Measurements from ENCODE around the gene IRF2. TPM values are rescaled to one million over a fixed set of nuclear protein-coding genes. Genes with fewer than 3 reads are reported as not detected.
A peak's percentile ranks its signal among the peaks of the same experiment; 100 is the strongest.

IRF2 gene
- total RNA-seq, 1 donor from 2014 or later: 44.0 TPM

DNA sequence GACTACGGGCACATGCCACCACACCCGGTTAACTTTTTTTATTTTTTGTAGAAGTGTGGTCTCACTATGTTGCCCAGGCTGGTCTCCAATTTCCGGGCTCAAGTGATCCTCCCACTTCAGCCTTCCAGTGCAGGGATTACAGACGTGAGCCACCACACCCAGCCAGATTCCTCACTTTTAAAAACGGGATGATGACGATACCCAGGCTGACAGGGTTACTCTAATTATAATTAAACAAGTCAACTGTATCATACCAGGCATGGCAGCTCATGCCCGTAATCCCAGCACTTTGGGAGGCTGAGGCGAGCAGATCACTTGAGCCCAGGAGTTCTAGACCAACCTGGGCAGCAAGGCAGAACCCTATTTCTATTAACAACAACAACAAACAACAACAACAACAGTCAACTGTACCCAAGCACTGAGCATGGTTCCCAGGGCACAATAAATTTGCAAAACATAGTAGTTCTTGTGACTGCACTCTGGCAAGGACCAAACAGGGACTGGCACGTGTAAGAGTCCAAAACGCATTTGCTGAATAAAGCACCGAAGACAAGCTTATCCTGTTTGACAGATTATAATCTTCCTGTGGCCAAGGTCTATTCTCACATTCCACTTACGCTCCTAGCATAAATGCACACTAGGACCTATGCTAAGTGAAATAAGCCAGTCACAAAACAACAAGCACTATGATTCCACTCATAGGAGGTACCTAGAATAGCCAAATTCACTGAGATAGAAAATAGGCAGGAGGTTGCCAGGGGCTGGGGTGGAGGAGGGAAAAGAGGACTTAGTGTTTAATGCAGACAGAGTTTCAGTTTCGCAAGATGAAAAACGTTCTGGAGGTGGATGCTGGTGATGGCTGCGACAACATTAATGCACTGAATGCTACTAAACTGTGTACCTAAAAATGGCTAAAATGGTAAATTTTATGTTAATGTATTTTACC, 77.5 kb downstream of the IRF2 start:
- H3K27ac ChIP-seq: no peak overlapping the region

DNA sequence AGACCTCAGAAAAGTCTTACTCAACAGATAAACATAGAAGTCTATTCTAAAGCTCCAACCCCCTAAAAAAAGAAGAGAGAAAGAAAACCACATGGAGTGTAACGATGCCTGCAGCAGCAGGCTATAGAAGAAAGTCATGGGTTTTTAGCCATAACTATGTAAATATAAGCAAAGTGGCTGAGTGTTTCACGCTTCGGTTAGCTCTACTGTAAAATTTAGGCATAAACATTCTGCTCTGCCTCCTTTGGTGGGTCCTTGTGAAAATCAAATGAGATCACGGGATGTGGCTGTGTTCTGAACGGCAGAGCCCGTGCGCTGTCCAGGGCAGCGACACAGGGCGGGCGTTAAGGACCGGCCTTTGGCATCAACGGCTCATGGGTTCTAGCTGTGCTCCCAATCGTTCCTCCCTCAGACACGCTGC, 78.4 kb downstream of the IRF2 start:
- peaks cover 17% of the 10 kb centered on the region for H3K4me1 ChIP-seq
- DNase-seq: no peak
- H3K4me3 ChIP-seq: no peak overlapping the region
- ATAC-seq: no peak
- TF ChIP-seq, protein P1, sequence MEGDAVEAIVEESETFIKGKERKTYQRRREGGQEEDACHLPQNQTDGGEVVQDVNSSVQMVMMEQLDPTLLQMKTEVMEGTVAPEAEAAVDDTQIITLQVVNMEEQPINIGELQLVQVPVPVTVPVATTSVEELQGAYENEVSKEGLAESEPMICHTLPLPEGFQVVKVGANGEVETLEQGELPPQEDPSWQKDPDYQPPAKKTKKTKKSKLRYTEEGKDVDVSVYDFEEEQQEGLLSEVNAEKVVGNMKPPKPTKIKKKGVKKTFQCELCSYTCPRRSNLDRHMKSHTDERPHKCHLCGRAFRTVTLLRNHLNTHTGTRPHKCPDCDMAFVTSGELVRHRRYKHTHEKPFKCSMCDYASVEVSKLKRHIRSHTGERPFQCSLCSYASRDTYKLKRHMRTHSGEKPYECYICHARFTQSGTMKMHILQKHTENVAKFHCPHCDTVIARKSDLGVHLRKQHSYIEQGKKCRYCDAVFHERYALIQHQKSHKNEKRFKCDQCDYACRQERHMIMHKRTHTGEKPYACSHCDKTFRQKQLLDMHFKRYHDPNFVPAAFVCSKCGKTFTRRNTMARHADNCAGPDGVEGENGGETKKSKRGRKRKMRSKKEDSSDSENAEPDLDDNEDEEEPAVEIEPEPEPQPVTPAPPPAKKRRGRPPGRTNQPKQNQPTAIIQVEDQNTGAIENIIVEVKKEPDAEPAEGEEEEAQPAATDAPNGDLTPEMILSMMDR (IDR thresholded peaks at IDR 0.05): no peak
- intact Hi-C loops (cut with DNase I): no loop called here
- H3K27ac ChIP-seq: no peak overlapping the region
- H3K9me3 ChIP-seq: no peaks in the 10 kb centered on the region
- H3K27me3 ChIP-seq: no peaks in the 10 kb centered on the region
- peaks cover 82% of the 10 kb centered on the region for H3K36me3 ChIP-seq

More for the DNA sequence above, 77.5 kb downstream of the IRF2 start:
- Histone ChIP-seq H3K4me1 (peaks cover 20% of the 10 kb centered on the region), H3K36me3 (peaks cover 77% of the 10 kb centered on the region), H3K9me3 (no peaks in the 10 kb centered on the region), H3K4me3 (no peak overlapping the region), H3K27me3 (no peaks in the 10 kb centered on the region)
- intact Hi-C loops (cut with DNase I): no loop called here
- TF ChIP-seq, protein P1 (IDR thresholded peaks at IDR 0.05): no peak
- ATAC-seq (no peak), DNase-seq (no peak)

DNA sequence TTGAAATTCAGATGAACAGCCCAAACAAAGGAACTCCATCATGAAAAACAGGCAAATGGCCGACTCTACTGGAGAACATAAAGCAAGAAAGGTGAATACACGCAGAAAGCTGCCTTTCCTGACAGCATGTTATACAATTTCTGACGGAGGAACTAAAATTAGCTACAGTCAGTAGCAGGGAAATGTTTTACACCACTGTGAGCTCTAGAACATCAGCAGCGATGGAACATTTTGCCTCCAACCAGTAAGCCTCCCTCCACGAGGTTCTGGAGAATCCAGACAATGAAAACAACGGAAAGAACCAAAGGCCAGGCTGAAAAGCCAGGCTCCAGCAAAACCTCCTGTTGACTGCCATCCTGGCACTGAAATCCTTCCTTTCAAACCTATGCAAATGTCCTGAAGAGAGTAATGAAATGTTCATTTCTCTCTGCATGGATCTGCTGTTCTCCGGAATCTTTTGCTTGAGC, 78.9 kb downstream of the IRF2 start:
- Histone ChIP-seq H3K9me3 (no peaks in the 10 kb centered on the region), H3K27me3 (no peaks in the 10 kb centered on the region), H3K4me3 (no peak overlapping the region), H3K4me1 (peaks cover 12% of the 10 kb centered on the region), H3K36me3 (peaks cover 83% of the 10 kb centered on the region), H3K27ac (no peak overlapping the region)
- intact Hi-C loops (cut with DNase I): no loop called here
- DNase-seq (no peak), ATAC-seq (no peak)
- TF ChIP-seq, protein P1 (IDR thresholded peaks at IDR 0.05): no peak

DNA sequence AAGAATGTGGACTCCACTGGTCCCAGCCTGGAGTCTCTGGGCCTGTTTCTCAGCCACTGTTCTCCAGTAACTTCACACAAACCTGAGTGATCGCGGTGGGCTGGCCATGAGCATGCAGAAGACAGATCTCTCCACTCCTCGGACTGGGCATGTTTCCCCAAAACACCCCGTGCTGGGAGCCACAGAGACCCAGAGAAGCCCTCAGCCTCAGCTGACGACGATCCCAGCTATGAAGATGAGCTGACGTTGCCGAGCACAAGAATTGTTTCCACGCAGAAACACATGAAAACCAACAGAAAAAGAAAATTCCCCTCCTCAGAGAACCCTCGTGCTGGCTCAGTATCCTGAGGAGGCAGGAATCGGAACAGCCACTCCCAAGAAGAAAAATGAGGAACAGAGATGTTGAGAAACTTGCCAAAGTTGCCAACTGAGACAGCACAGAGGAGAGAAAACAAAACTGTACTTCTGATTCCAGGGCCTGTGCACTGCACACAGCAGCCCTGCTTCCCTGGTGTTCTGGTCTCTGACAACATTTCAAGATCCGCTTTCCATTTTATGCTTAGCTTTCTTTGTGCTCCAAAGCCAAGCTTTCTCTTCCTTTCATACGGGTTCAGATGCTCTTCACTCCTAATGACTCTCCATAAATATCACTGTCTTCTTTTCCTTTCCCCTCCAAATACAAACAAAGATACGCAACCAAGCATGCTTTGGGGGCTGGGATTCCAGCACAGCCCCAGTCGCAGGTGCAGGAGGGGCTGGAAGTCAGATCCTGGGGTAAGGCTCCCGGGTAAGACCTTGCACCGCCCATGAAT, 81.4 kb downstream of the IRF2 start:
- peak overlapping the region; percentile 65 for H3K27ac ChIP-seq
- TF ChIP-seq, protein P1 (IDR thresholded peaks at IDR 0.05): no peak
- ATAC-seq: peak; percentile 90
- H3K9me3 ChIP-seq: no peaks in the 10 kb centered on the region
- peak overlapping the region; percentile 26 for H3K4me3 ChIP-seq
- H3K36me3 ChIP-seq: peaks cover 91% of the 10 kb centered on the region
- peaks cover 12% of the 10 kb centered on the region for H3K4me1 ChIP-seq
- intact Hi-C loops (cut with DNase I): no loop called here
- no peaks in the 10 kb centered on the region for H3K27me3 ChIP-seq
- DNase-seq: no peak

DNA sequence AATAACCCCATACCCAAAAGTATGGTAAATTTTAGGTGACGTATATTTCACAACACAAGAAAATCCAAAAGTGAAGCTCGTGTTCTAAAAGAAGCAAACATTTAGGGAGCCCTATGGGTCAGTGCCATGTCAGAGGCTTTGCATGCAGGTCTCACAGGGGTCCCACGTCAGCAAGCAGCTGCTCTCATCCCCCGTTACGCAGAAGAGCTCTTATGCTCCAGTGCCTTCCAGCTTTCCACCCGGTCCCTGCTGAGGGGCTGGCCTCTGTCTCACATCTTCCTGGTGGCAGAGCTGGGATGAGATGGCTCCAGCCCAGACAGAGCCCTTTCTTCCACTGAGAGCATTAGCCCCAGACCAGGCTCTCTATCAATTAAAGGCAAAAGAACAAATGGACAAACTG, 82.0 kb downstream of the IRF2 start:
- Histone ChIP-seq H3K36me3 (peaks cover 91% of the 10 kb centered on the region), H3K27ac (peak overlapping the region; percentile 19)
- intact Hi-C loops (cut with DNase I): no loop called here

More for the DNA sequence above, 82.0 kb downstream of the IRF2 start:
- Histone ChIP-seq H3K4me3 (peak overlapping the region; percentile 26), H3K27me3 (no peaks in the 10 kb centered on the region), H3K4me1 (peaks cover 12% of the 10 kb centered on the region), H3K9me3 (no peaks in the 10 kb centered on the region)
- TF ChIP-seq, protein P1 (IDR thresholded peaks at IDR 0.05): no peak
- no peak for DNase-seq
- ATAC-seq: no peak

Data from upper lobe of right lung (tissue), 1 donor.